Mucosa of descending colon (tissue), 3 donors: ENCODE results near the gene COMT. TPM values are rescaled to one million over a fixed set of nuclear protein-coding genes. Genes with fewer than 3 reads are reported as not detected.

Experiments
- ATAC-seq: fragments of 200-7000 bp; cut with Tn5 transposase; one replicate; pipeline ENCODE4 v1.9.1; 2020; ENCODE audit warnings: mild to moderate bottlenecking, moderate library complexity
- DNase-seq, 3 donors: peaks; one replicate each; pipeline ENCODE4 v3.0.0-alpha.2; 2020
- H3K36me3 ChIP-seq: fragments of 200-600 bp; one replicate; pipeline ENCODE4 v1.8.0; 2021; ENCODE audit warnings: low read depth, mild to moderate bottlenecking
- H3K4me1 ChIP-seq: fragments of 200-600 bp; one replicate; pipeline ENCODE4 v1.8.0; 2021; ENCODE audit warnings: low read depth, mild to moderate bottlenecking
- H3K4me3 ChIP-seq: fragments of 200-600 bp; one replicate; pipeline ENCODE4 v1.8.0; 2021; ENCODE audit warnings: mild to moderate bottlenecking
- H3K9me3 ChIP-seq: fragments of 200-600 bp; one replicate; pipeline ENCODE4 v1.8.0; 2021; ENCODE audit warnings: mild to moderate bottlenecking
- intact Hi-C, 2 donors: fragments of 100-400 bp; cut with DNase I in 1 of 2; cut with micrococcal nuclease in 1 of 2; formaldehyde crosslinking; loops; one replicate each; pipeline versions ENCODE4 v1.11.0 to v1.11.1; 2022; cut with DNase I, micrococcal nuclease
- total RNA-seq, 3 donors: library from RNA; stranded (reverse); fragmentation: NEBNext Ultra II Directional in 2 of 3; extraction: Animal tissue kit (Norgen Biotek cat#: 25700) in 2 of 3; gene quantifications; one replicate each; pipeline versions ENCODE4 v1.2.1 to v1.2.4, GENCODE V29; 2021 to 2023
- TF ChIP-seq, protein P1 (sequence below): fragments of 200-600 bp; IDR thresholded peaks from one replicate; pipeline ENCODE4 v1.8.0; 2022; ENCODE audit warnings: antibody characterized with exemption, mild to moderate bottlenecking
- donor health status: DM: no; HTN: no; CAD: no; lungs with moderate emphysema.
- donor health status: DM: no; HTN: no; CAD: no.
- donor health status: DM: no; HTN: yes; CAD: no.

Gene COMT
- total RNA-seq, 3 donors from 2014 or later: 61.2 to 88.7 (median 70.7) TPM

DNA sequence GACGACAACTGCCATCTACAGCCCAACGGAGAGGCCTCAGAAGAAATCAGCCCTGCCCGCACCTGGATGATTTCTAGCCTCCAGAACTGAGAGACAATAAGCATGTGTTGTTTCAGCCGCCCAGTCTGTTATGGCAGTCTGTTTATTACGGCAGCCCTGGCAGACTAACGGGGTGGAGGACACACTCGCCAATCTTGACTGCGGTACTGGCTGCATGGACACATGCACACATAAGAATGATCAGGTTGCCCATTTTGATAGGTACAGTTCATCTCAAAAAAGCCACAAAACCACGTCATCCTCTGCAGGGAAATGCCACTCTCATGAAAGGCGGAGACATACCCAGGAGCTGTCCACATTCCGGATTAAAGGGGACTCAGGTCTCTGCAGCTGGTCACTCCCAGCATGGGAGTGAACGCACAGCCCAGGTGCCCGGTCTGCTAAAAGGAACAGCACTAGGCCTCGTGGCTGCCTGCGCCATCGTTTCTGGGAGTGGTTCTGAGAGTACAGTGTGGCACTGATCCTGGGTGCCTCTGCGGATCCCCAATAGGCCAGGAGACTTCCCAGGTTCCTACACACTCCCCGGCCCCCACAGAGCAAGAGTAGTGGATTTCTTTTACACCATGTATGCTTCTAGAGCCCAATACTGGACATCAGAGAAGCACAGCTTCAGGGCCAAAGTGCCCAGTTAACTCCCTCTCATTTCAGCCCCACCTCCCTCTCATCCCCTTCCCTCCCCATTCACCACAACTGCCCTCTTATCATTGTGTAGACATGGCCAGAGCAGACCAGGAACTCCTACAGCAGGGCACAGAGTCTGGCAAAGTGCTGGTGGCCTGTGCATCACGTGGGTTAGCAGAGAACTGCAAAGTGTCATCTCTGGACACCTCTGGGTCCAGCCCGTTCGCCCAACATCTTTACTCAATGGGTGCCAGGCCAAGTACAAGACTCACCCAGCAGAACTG lies 11.7 kb upstream of the COMT start:
- no peaks in the 10 kb centered on the region for H3K9me3 ChIP-seq
- no peaks in the 10 kb centered on the region for H3K36me3 ChIP-seq
- H3K4me3 ChIP-seq: no peak overlapping the region
- intact Hi-C loops: no loop called here
- no peaks in the 10 kb centered on the region for H3K4me1 ChIP-seq
- DNase-seq: peak in 1 of 3 donors; percentile 31
- no peak for ATAC-seq
- TF ChIP-seq, protein P1, sequence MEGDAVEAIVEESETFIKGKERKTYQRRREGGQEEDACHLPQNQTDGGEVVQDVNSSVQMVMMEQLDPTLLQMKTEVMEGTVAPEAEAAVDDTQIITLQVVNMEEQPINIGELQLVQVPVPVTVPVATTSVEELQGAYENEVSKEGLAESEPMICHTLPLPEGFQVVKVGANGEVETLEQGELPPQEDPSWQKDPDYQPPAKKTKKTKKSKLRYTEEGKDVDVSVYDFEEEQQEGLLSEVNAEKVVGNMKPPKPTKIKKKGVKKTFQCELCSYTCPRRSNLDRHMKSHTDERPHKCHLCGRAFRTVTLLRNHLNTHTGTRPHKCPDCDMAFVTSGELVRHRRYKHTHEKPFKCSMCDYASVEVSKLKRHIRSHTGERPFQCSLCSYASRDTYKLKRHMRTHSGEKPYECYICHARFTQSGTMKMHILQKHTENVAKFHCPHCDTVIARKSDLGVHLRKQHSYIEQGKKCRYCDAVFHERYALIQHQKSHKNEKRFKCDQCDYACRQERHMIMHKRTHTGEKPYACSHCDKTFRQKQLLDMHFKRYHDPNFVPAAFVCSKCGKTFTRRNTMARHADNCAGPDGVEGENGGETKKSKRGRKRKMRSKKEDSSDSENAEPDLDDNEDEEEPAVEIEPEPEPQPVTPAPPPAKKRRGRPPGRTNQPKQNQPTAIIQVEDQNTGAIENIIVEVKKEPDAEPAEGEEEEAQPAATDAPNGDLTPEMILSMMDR: no peak

GRCh38 chr22:19930551-19931486 lies 10.8 kb upstream of the COMT start:
- Histone ChIP-seq H3K4me3 (no peak overlapping the region), H3K36me3 (no peaks in the 10 kb centered on the region), H3K9me3 (no peaks in the 10 kb centered on the region), H3K4me1 (no peaks in the 10 kb centered on the region)
- intact Hi-C loops: no loop called here
- DNase-seq (peak in 1 of 3 donors; percentile 35), ATAC-seq (no peak)
- TF ChIP-seq, protein P1: no peak

DNA sequence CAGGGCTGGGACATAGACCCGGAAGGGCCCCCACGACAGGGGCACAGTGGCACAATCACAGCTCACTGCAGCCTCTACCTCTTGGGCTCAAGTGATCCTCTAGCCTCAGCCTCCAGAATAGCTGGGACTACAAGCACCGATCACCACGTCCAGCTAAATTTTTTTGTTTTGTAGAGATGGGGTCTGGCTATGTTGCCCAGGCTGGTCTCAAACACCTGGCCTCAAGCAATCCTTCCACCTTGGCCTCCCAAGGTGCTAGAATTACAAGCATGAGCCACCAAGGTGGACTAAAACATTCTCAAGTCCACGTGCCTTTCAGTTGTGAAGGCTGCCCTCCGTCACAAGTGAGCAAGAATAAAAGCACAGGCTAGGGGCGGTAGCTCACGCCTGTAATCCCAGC lies 10.1 kb upstream of the COMT start:
- TF ChIP-seq, protein P1: no peak
- no peak for ATAC-seq
- H3K4me1 ChIP-seq: no peaks in the 10 kb centered on the region
- intact Hi-C loops: no loop called here
- no peaks in the 10 kb centered on the region for H3K36me3 ChIP-seq
- H3K4me3 ChIP-seq: no peak overlapping the region
- no peaks in the 10 kb centered on the region for H3K9me3 ChIP-seq
- DNase-seq: peak in 1 of 3 donors; percentile 12

GRCh38 chr22:19932367-19933206 lies 9.0 kb upstream of the COMT start:
- Histone ChIP-seq H3K4me3 (no peak overlapping the region), H3K4me1 (no peaks in the 10 kb centered on the region), H3K36me3 (no peaks in the 10 kb centered on the region), H3K9me3 (no peaks in the 10 kb centered on the region)
- DNase-seq (peak in 1 of 3 donors; percentile 36), ATAC-seq (no peak)
- TF ChIP-seq, protein P1: no peak
- intact Hi-C loops: no loop called here
